ENCODE data around the gene PRDM1.
"Not testable (repeated sequence)": the region's sequence is repeated elsewhere in the genome, so short reads cannot be mapped to it uniquely, and the experiment has no call there.

The PRDM1 gene

GRCh38 chr6:106142876-106143431 lies 56.8 kb downstream of the PRDM1 start:
- no peak for DNase-seq

- no peak for DNase-seq
Observed at GRCh38 chr6:106143665-106144064, 57.5 kb downstream of the PRDM1 start.

GRCh38 chr6:106145144-106145543 lies 59.0 kb downstream of the PRDM1 start:
- DNase-seq, result no peak

GRCh38 chr6:106145741-106146227 lies 59.6 kb downstream of the PRDM1 start:
- no peak for DNase-seq

- no peak for DNase-seq
Observed at GRCh38 chr6:106146852-106147351, 60.8 kb downstream of the PRDM1 start.

GRCh38 chr6:106147476-106147875 lies 61.3 kb downstream of the PRDM1 start:
- DNase-seq, result no peak

GRCh38 chr6:106149472-106150069 lies 63.4 kb downstream of the PRDM1 start:
- no peak for DNase-seq

- DNase-seq, result not testable (repeated sequence)
Observed at GRCh38 chr6:106152476-106152875, 66.3 kb downstream of the PRDM1 start.

- no peak for DNase-seq
Observed at GRCh38 chr6:106152952-106153351, 66.8 kb downstream of the PRDM1 start.

- DNase-seq, result no peak
Observed at GRCh38 chr6:106154326-106154725, 68.2 kb downstream of the PRDM1 start.

GRCh38 chr6:106155219-106155830 lies 69.2 kb downstream of the PRDM1 start:
- DNase-seq, result no peak

GRCh38 chr6:106156413-106156812 lies 70.3 kb downstream of the PRDM1 start:
- DNase-seq, result no peak

- no peak for DNase-seq
Observed at GRCh38 chr6:106156863-106157262, 70.7 kb downstream of the PRDM1 start.

- no peak for DNase-seq
Observed at GRCh38 chr6:106158816-106159215, 72.7 kb downstream of the PRDM1 start.

All from NCI-H2107 (cell line).